Stimulated activated CD4-positive, alpha-beta T cell treated with anti-CD3 and anti-CD28 coated beads, Interleukin-2, amount 100 ng/mL, for 4 hours (primary cell): ENCODE measurements around the gene RRAS.
A peak's percentile ranks its signal among the peaks of the same experiment; 100 is the strongest.
"Not testable (repeated sequence)": the region's sequence is repeated elsewhere in the genome, so short reads cannot be mapped to it uniquely, and the experiment has no call there.

Experiments
- DNase-seq: peaks from one replicate; pipeline ENCODE4 v3.0.0-alpha.2; 2020; ENCODE audit warnings: low read depth

RRAS gene

GRCh38 chr19:49654581-49654980 is 14.6 kb upstream of the RRAS start:
- no peak for DNase-seq

- no peak for DNase-seq
Measured at GRCh38 chr19:49653466-49653806, 13.5 kb upstream of the RRAS start.

GRCh38 chr19:49652551-49653465 is 12.9 kb upstream of the RRAS start:
- DNase-seq, result no peak

GRCh38 chr19:49651820-49652550 is 12.0 kb upstream of the RRAS start:
- no peak for DNase-seq

GRCh38 chr19:49651029-49651819 is 11.3 kb upstream of the RRAS start:
- DNase-seq, result no peak

- no peak for DNase-seq
Measured at GRCh38 chr19:49646586-49646985, 6.6 kb upstream of the RRAS start.

GRCh38 chr19:49645995-49646394 is 6.1 kb upstream of the RRAS start:
- DNase-seq, result no peak

- DNase-seq, result no peak
Measured at GRCh38 chr19:49645592-49645991, 5.6 kb upstream of the RRAS start.

- DNase-seq, result no peak
Measured at GRCh38 chr19:49643466-49643865, 3.5 kb upstream of the RRAS start.

- DNase-seq, result no peak
Measured at GRCh38 chr19:49642492-49643035, 2.6 kb upstream of the RRAS start.

GRCh38 chr19:49641688-49642491 is 1.9 kb upstream of the RRAS start, which contains the start of gene SCAF1:
TSS of gene SCAF1 (plus strand) at chr19:49642209. CDS start at chr19:49645027, 2,818 bp downstream.
- peak; percentile 99 for DNase-seq

GRCh38 chr19:49639401-49640112 is 386 bp downstream of the RRAS start:
- no peak for DNase-seq

GRCh38 chr19:49637821-49638738 is 1.9 kb downstream of the RRAS start:
- no peak for DNase-seq

GRCh38 chr19:49636233-49636932 is 3.6 kb downstream of the RRAS start:
- DNase-seq, result no peak

GRCh38 chr19:49635530-49636232 is 4.3 kb downstream of the RRAS start:
- no peak for DNase-seq

GRCh38 chr19:49633273-49633672 is 6.7 kb downstream of the RRAS start:
- not testable (repeated sequence) for DNase-seq

- no peak for DNase-seq
Measured at GRCh38 chr19:49632576-49632975, 7.4 kb downstream of the RRAS start.

- DNase-seq, result no peak
Measured at GRCh38 chr19:49631610-49632192, 8.2 kb downstream of the RRAS start.
